NCI-H1092 (cell line): ENCODE measurements around the gene ZBTB21.

ENCODE experiments used
- DNase-seq: peaks from one replicate; lab custom pipeline; 2025; lab: John Stamatoyannopoulos, UW

The ZBTB21 gene

GRCh38 chr21:42009831-42010506, at the start of gene ZBTB21:
Gene ZBTB21, minus strand, starts transcription at chr21:42010360. Its CDS starts 16,265 bp downstream, at chr21:41994095.
- DNase-seq = peak; percentile 99

- no peak for DNase-seq
Observed at GRCh38 chr21:42059721-42060120, 49.6 kb upstream of the ZBTB21 start.

GRCh38 chr21:42059141-42059540, 49.0 kb upstream of the ZBTB21 start:
- DNase-seq = no peak

GRCh38 chr21:42058631-42059111, 48.5 kb upstream of the ZBTB21 start:
- peak; percentile 67 for DNase-seq

GRCh38 chr21:42057851-42058437, 47.8 kb upstream of the ZBTB21 start:
- no peak for DNase-seq

GRCh38 chr21:42056996-42057689, 47.0 kb upstream of the ZBTB21 start:
- peak; percentile 20 for DNase-seq

GRCh38 chr21:42056468-42056867, 46.3 kb upstream of the ZBTB21 start:
- DNase-seq = no peak

- no peak for DNase-seq
Observed at GRCh38 chr21:42055425-42055824, 45.3 kb upstream of the ZBTB21 start.

- no peak for DNase-seq
Observed at GRCh38 chr21:42051788-42052187, 41.6 kb upstream of the ZBTB21 start.

- DNase-seq = no peak
Observed at GRCh38 chr21:42049578-42050430, 39.6 kb upstream of the ZBTB21 start.

GRCh38 chr21:42048870-42049577, 38.9 kb upstream of the ZBTB21 start:
- DNase-seq = no peak

GRCh38 chr21:42047821-42048613, 37.9 kb upstream of the ZBTB21 start:
- no peak for DNase-seq

- no peak for DNase-seq
Observed at GRCh38 chr21:42044871-42045495, 34.8 kb upstream of the ZBTB21 start.

GRCh38 chr21:42043961-42044360, 33.8 kb upstream of the ZBTB21 start:
- DNase-seq = no peak

GRCh38 chr21:42043201-42043895, 33.2 kb upstream of the ZBTB21 start:
- no peak for DNase-seq

GRCh38 chr21:42042651-42043050, 32.5 kb upstream of the ZBTB21 start:
- DNase-seq = no peak

GRCh38 chr21:42041711-42042110, 31.6 kb upstream of the ZBTB21 start:
- DNase-seq = no peak

GRCh38 chr21:42041246-42041645, 31.1 kb upstream of the ZBTB21 start:
- no peak for DNase-seq

GRCh38 chr21:42040411-42041180, 30.4 kb upstream of the ZBTB21 start:
- no peak for DNase-seq
